Testis (tissue), 3 donors: Measurements from ENCODE around the gene ZFP3. TPM values are rescaled to one million over a fixed set of nuclear protein-coding genes. Genes with fewer than 3 reads are reported as not detected.
"Not testable (repeated sequence)": the region's sequence is repeated elsewhere in the genome, so short reads cannot be mapped to it uniquely, and the experiment has no call there.

Source experiments
- DNase-seq: peaks from one replicate; pipeline ENCODE4 v3.0.0-alpha.2; 2019
- H3K27ac ChIP-seq, 2 donors: fragments of 200-600 bp; sonication (generic); one replicate each; pipeline ENCODE4 v1.5.1; 2019
- H3K27me3 ChIP-seq: fragments of 200-600 bp; sonication (generic); one replicate; pipeline ENCODE4 v1.5.1; 2019
- H3K36me3 ChIP-seq: fragments of 200-600 bp; sonication (generic); one replicate; pipeline ENCODE4 v1.5.1; 2017; ENCODE audit warnings: low read depth; ENCODE audit errors: missing control alignments
- H3K4me1 ChIP-seq: fragments of 200-600 bp; sonication (generic); one replicate; pipeline ENCODE4 v1.5.1; 2019
- H3K4me3 ChIP-seq, 2 donors: fragments of 200-600 bp; sonication (generic); one replicate each; pipeline ENCODE4 v1.5.1; 2017 to 2019
- H3K9me3 ChIP-seq: fragments of 200-600 bp; sonication (generic); one replicate; pipeline ENCODE4 v1.5.1; 2017
- POLR2A ChIP-seq: fragments of 450-650 bp; IDR thresholded peaks from one replicate; pipeline ENCODE4 v1.6.1; 2017; ENCODE audit warnings: antibody characterized with exemption, mild to moderate bottlenecking, moderate library complexity
- WGBS, 2 donors: methylation state at CpG; one replicate each; pipeline ENCODE4 v1.1.5; 2018; 5-methylcytosine and 5-hydroxymethylcytosine counted together
- intact Hi-C: fragments of 100-400 bp; cut with DNase I; formaldehyde crosslinking; loops from one replicate; pipeline ENCODE4 v1.15.1; 2023; ENCODE audit warnings: low total_unique reads
- polyA plus RNA-seq: library from polyadenylated mRNA; stranded (reverse); fragments of 350-450 nt; fragmentation: Illumina TruSeq; extraction: RNeasy Lipid Tissue Mini Kit (QIAGEN cat#74804); gene quantifications from one replicate; pipeline ENCODE4 v1.2.3, GENCODE V29; 2014; ENCODE audit warnings: low read depth, low replicate concordance; ENCODE audit not compliant: insufficient read depth
- total RNA-seq, 2 donors: library from RNA; depleted of rRNA; stranded (reverse); fragments of >200 nt; gene quantifications; one replicate each; pipeline ENCODE4 v1.2.3, GENCODE V29; 2016
- TF ChIP-seq, protein P1 (sequence below), 3 experiments: fragments of 450-650 bp in 2 of 3; fragments of 200-600 bp in 1 of 3; sonication (generic) in 1 of 3; IDR thresholded peaks; one replicate each; pipeline ENCODE4 v1.5.1; 2016 to 2019; ENCODE audit warnings: antibody characterized with exemption in 3 of 3, mild to moderate bottlenecking in 2 of 3, moderate library complexity in 1 of 3

ZFP3 gene
- total and polyA plus RNA-seq, 3 donors from 2014 or later = 4.6 to 7.2 (median 6.4) TPM

- H3K9me3 ChIP-seq = no peaks in the 10 kb centered on the region
- 93 to 94% methylated on average over 10 to 14 of the region's 14 CpGs for WGBS, 2 donors
- H3K27me3 ChIP-seq = no peaks in the 10 kb centered on the region
These were observed 57.7 kb downstream of the ZFP3 start for GRCh38 chr17:5135726-5136579.

GRCh38 chr17:5136580-5137412 is 58.5 kb downstream of the ZFP3 start:
- H3K27me3 ChIP-seq, H3K9me3 ChIP-seq, H3K4me3 ChIP-seq, H3K4me1 ChIP-seq, H3K36me3 ChIP-seq, intact Hi-C loops, DNase-seq, H3K27ac ChIP-seq: not testable (repeated sequence)
- WGBS, 2 donors = 86 to 93% methylated on average over 5 to 14 of the region's 14 CpGs

More at GRCh38 chr17:5135726-5136579, 57.7 kb downstream of the ZFP3 start:
- H3K27ac ChIP-seq = no peak overlapping the region
- H3K4me1 ChIP-seq = no peaks in the 10 kb centered on the region
- H3K4me3 ChIP-seq = no peak overlapping the region
- no peak for DNase-seq
- TF ChIP-seq POLR2A = no peak
- TF ChIP-seq, protein P1, sequence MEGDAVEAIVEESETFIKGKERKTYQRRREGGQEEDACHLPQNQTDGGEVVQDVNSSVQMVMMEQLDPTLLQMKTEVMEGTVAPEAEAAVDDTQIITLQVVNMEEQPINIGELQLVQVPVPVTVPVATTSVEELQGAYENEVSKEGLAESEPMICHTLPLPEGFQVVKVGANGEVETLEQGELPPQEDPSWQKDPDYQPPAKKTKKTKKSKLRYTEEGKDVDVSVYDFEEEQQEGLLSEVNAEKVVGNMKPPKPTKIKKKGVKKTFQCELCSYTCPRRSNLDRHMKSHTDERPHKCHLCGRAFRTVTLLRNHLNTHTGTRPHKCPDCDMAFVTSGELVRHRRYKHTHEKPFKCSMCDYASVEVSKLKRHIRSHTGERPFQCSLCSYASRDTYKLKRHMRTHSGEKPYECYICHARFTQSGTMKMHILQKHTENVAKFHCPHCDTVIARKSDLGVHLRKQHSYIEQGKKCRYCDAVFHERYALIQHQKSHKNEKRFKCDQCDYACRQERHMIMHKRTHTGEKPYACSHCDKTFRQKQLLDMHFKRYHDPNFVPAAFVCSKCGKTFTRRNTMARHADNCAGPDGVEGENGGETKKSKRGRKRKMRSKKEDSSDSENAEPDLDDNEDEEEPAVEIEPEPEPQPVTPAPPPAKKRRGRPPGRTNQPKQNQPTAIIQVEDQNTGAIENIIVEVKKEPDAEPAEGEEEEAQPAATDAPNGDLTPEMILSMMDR (IDR thresholded peaks at IDR 0.05) = no peak
- H3K36me3 ChIP-seq = no peaks in the 10 kb centered on the region
- intact Hi-C loops = no loop called here

- H3K27ac ChIP-seq, intact Hi-C loops, H3K27me3 ChIP-seq, H3K4me3 ChIP-seq, H3K36me3 ChIP-seq, H3K4me1 ChIP-seq, DNase-seq, H3K9me3 ChIP-seq: not testable (repeated sequence)
- 86 to 94% methylated on average over 11 to 15 of the region's 15 CpGs for WGBS, 2 donors
These were observed 59.4 kb downstream of the ZFP3 start for GRCh38 chr17:5137511-5138197.

GRCh38 chr17:5138198-5138544 is 59.9 kb downstream of the ZFP3 start:
- H3K4me1 ChIP-seq, H3K9me3 ChIP-seq, H3K27ac ChIP-seq, intact Hi-C loops, H3K4me3 ChIP-seq, H3K27me3 ChIP-seq, DNase-seq, H3K36me3 ChIP-seq: not testable (repeated sequence)
- 91 to 94% methylated on average over 9 of the region's 9 CpGs for WGBS, 2 donors

DNA sequence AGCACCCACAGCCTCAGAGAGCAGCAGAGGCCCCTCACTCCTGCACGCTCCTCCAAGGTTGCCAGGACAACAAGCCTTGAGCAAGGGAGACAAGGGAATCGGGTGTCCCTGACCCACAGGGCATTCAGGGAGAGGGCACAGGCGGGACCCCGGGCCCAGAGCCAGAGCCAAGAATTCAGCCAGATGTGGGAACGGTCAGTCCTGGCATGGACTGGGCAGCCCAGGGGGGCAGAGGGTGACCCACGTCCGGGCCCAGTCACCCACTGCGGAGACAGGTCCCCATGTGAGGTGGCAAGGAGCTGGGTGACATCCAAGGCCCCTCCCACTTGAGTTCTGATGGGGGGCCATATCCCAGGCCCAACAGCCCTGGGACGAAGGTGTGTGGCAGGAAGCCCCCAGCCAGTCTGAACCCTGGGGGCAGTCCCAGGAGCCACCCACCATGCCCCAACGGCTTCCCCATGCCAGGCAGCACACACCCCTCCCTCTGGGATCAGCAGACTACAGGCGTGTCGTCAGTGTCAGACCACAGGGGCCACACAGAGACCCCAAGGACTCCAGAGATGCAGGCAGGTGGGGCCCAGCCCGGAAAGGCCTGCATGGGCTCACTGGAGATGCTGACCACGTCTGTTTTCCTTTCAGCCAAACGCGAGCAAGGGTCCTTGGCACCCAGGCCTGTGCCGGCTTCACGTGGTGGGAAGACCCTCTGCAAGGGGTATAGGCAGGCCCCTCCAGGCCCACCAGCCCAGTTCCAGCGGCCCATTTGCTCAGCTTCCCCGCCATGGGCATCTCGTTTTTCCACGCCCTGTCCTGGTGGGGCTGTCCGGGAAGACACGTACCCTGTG is 60.6 kb downstream of the ZFP3 start:
- Histone ChIP-seq H3K4me1 (no peaks in the 10 kb centered on the region), H3K4me3 (no peak overlapping the region), H3K9me3 (no peaks in the 10 kb centered on the region), H3K27me3 (no peaks in the 10 kb centered on the region), H3K27ac (no peak overlapping the region), H3K36me3 (no peaks in the 10 kb centered on the region)
- WGBS, 2 donors = 84 to 96% methylated on average over 15 to 24 of the region's 24 CpGs
- intact Hi-C loops = no loop called here
- TF ChIP-seq, protein P1 (IDR thresholded peaks at IDR 0.05) = no peak
- TF ChIP-seq POLR2A = no peak
- DNase-seq = no peak
